ENCODE measurements around the gene FITM1. TPM values are rescaled to one million over a fixed set of nuclear protein-coding genes. Genes with fewer than 3 reads are reported as not detected.

Gene FITM1
- polyA plus RNA-seq, 1 donor (not counting 4 experiments of a cell fraction or from before 2014, with no cell fraction given), result not detected

DNA sequence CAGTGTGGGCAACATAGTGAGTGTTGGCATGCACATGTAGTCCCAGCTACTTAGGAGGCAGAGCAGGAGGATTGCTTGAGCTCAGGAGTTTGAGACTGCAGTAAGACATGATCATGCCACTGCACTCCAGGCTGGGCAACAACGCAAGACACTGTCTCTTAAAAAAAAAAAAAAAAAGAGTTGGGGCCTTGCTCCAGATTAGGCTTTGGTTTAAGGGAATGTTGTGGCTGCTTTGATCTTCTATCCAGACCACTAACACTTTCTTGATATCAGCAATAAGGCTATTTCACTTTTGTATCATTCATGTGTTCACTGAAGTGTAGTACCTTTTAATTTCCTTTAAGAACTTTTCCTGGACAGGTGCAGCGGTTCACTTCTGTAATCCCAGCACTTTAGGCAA lies 2.8 kb upstream of the FITM1 start:
- no peak for FAIRE-seq
- Histone ChIP-seq H4K20me1 (ENCODE audit: control insufficient read depth, extremely low read depth, insufficient read depth, low read length) (no peaks in the 10 kb centered on the region), H3K27ac (ENCODE audit: control insufficient read depth, insufficient read depth, low read length) (no peak overlapping the region), H3K4me1 (ENCODE audit: control insufficient read depth, extremely low read depth, insufficient read depth, low read length) (peaks cover 7% of the 10 kb centered on the region), H3K27me3 (ENCODE audit: control insufficient read depth, extremely low read depth, insufficient read depth, low read length) (no peaks in the 10 kb centered on the region), H3K4me3 (ENCODE audit: control insufficient read depth in 2 of 3, extremely low read depth in 1 of 3, insufficient read depth in 2 of 3, low read depth in 1 of 3, low read length in 3 of 3) (no peak overlapping the region), H3K36me3 (ENCODE audit: control insufficient read depth in 2 of 2, extremely low read depth in 1 of 2, insufficient read depth in 2 of 2, low read length in 2 of 2) (peaks cover 0 to 2% of the 10 kb centered on the region in 2 experiments), H2AFZ (ENCODE audit: control insufficient read depth, low read length) (no peak overlapping the region), H3K9me3 (ENCODE audit: control insufficient read depth, low read depth, low read length) (no peaks in the 10 kb centered on the region), H3K4me2 (ENCODE audit: control insufficient read depth, extremely low read depth, insufficient read depth, low read depth, low read length) (no peak overlapping the region), H3K9me1 (ENCODE audit: control insufficient read depth, extremely low read depth, insufficient read depth, low read length) (no peaks in the 10 kb centered on the region), H3K79me2 (ENCODE audit: control insufficient read depth, insufficient read depth, low read length) (no peaks in the 10 kb centered on the region), H3K9ac (ENCODE audit: control insufficient read depth, extremely low read depth, insufficient read depth, low read length) (no peak overlapping the region)
- dilution Hi-C loops (cut with MboI; ENCODE audit: extremely low pct_ligation_motif_present, low sequenced_read_pairs), result no loop called here
- TF ChIP-seq EZH2 (IDR thresholded peaks at IDR 0.05; ENCODE audit: low read length), result no peak
- TF ChIP-seq, protein P1, sequence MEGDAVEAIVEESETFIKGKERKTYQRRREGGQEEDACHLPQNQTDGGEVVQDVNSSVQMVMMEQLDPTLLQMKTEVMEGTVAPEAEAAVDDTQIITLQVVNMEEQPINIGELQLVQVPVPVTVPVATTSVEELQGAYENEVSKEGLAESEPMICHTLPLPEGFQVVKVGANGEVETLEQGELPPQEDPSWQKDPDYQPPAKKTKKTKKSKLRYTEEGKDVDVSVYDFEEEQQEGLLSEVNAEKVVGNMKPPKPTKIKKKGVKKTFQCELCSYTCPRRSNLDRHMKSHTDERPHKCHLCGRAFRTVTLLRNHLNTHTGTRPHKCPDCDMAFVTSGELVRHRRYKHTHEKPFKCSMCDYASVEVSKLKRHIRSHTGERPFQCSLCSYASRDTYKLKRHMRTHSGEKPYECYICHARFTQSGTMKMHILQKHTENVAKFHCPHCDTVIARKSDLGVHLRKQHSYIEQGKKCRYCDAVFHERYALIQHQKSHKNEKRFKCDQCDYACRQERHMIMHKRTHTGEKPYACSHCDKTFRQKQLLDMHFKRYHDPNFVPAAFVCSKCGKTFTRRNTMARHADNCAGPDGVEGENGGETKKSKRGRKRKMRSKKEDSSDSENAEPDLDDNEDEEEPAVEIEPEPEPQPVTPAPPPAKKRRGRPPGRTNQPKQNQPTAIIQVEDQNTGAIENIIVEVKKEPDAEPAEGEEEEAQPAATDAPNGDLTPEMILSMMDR (optimal IDR thresholded peaks at IDR 0.05 in 1 of 3, IDR thresholded peaks at IDR 0.05 in 1 of 3, conservative IDR thresholded peaks at IDR 0.05 in 1 of 3; ENCODE audit: extremely low read depth in 1 of 3, insufficient read depth in 2 of 3, low read length in 3 of 3), result no peak
- no peak for DNase-seq (ENCODE audit: low read depth, low spot score)

- DNase-seq (ENCODE audit: low read depth, low spot score), result no peak
- H3K9me3 ChIP-seq (ENCODE audit: control insufficient read depth, low read depth, low read length), result no peaks in the 10 kb centered on the region
- no peak overlapping the region for H2AFZ ChIP-seq (ENCODE audit: control insufficient read depth, low read length)
- FAIRE-seq, result no peak
- no peak overlapping the region for H3K27ac ChIP-seq (ENCODE audit: control insufficient read depth, insufficient read depth, low read length)
- H4K20me1 ChIP-seq (ENCODE audit: control insufficient read depth, extremely low read depth, insufficient read depth, low read length), result no peaks in the 10 kb centered on the region
- no peaks in the 10 kb centered on the region for H3K9me1 ChIP-seq (ENCODE audit: control insufficient read depth, extremely low read depth, insufficient read depth, low read length)
- no peaks in the 10 kb centered on the region for H3K36me3 ChIP-seq (ENCODE audit: control insufficient read depth in 2 of 2, extremely low read depth in 1 of 2, insufficient read depth in 2 of 2, low read length in 2 of 2)
- no peaks in the 10 kb centered on the region for H3K79me2 ChIP-seq (ENCODE audit: control insufficient read depth, insufficient read depth, low read length)
- no peak overlapping the region for H3K9ac ChIP-seq (ENCODE audit: control insufficient read depth, extremely low read depth, insufficient read depth, low read length)
- no peak overlapping the region for H3K4me2 ChIP-seq (ENCODE audit: control insufficient read depth, extremely low read depth, insufficient read depth, low read depth, low read length)
- H3K4me1 ChIP-seq (ENCODE audit: control insufficient read depth, extremely low read depth, insufficient read depth, low read length), result peaks cover 8% of the 10 kb centered on the region
- TF ChIP-seq, protein P1 (optimal IDR thresholded peaks at IDR 0.05 in 1 of 3, IDR thresholded peaks at IDR 0.05 in 1 of 3, conservative IDR thresholded peaks at IDR 0.05 in 1 of 3; ENCODE audit: extremely low read depth in 1 of 3, insufficient read depth in 2 of 3, low read length in 3 of 3), result no peak
- no peak for TF ChIP-seq EZH2 (IDR thresholded peaks at IDR 0.05; ENCODE audit: low read length)
- no peaks in the 10 kb centered on the region for H3K27me3 ChIP-seq (ENCODE audit: control insufficient read depth, extremely low read depth, insufficient read depth, low read length)
- H3K4me3 ChIP-seq (ENCODE audit: control insufficient read depth in 2 of 3, extremely low read depth in 1 of 3, insufficient read depth in 2 of 3, low read depth in 1 of 3, low read length in 3 of 3), result no peak overlapping the region
- dilution Hi-C loops (cut with MboI; ENCODE audit: extremely low pct_ligation_motif_present, low sequenced_read_pairs), result no loop called here
Observed at GRCh38 chr14:24129410-24129998, 955 bp upstream of the FITM1 start.
